Measurements from ENCODE around the gene RNF130. TPM values are rescaled to one million over a fixed set of nuclear protein-coding genes. Genes with fewer than 3 reads are reported as not detected.

The RNF130 gene
- total RNA-seq, 1 experiment from 2014 or later, result 31.8 TPM

DNA sequence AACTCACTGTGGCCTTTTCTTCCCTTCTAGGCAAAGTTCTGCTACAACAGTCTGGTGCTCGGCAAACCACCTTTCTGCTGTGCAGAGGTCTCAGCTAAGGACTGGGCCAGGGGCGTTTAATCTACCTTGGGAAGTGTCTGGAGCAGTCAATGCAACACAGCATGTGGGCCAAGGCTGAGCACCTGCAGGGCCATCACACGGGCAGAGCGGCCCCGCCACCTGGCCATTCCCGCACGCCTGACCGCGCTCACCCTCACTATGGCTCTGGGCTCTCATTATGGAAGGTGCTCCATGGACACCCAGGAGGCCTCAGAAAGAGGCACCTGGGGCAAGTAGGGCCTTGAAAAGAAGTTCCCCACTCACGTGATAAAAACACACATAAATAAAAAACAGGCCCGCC is 98.2 kb downstream of the RNF130 start:
- H3K36me3 Mint-ChIP-seq (ENCODE audit: insufficient read depth, unreplicated experiment), result peaks cover 40% of the 10 kb centered on the region
- H3K27ac Mint-ChIP-seq (ENCODE audit: low read depth, unreplicated experiment), result no peak overlapping the region
- ChIA-PET POLR2A (no interaction called here), CTCF (no interaction called here)
- intact Hi-C loops (cut with micrococcal nuclease), result no loop called here
- no peak overlapping the region for H3K4me3 Mint-ChIP-seq (ENCODE audit: unreplicated experiment)
- no peaks in the 10 kb centered on the region for H3K9me3 Mint-ChIP-seq (ENCODE audit: unreplicated experiment)
- DNase-seq (ENCODE audit: unreplicated experiment), result no peak
- H3K27me3 Mint-ChIP-seq (ENCODE audit: insufficient read depth, unreplicated experiment), result no peaks in the 10 kb centered on the region
- TF ChIP-seq, protein P1, sequence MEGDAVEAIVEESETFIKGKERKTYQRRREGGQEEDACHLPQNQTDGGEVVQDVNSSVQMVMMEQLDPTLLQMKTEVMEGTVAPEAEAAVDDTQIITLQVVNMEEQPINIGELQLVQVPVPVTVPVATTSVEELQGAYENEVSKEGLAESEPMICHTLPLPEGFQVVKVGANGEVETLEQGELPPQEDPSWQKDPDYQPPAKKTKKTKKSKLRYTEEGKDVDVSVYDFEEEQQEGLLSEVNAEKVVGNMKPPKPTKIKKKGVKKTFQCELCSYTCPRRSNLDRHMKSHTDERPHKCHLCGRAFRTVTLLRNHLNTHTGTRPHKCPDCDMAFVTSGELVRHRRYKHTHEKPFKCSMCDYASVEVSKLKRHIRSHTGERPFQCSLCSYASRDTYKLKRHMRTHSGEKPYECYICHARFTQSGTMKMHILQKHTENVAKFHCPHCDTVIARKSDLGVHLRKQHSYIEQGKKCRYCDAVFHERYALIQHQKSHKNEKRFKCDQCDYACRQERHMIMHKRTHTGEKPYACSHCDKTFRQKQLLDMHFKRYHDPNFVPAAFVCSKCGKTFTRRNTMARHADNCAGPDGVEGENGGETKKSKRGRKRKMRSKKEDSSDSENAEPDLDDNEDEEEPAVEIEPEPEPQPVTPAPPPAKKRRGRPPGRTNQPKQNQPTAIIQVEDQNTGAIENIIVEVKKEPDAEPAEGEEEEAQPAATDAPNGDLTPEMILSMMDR (IDR thresholded peaks at IDR 0.05; ENCODE audit: unreplicated experiment), result no peak
- BruUV-seq (replicated peaks), result no TSS peak
- no peaks in the 10 kb centered on the region for H3K4me1 Mint-ChIP-seq (ENCODE audit: insufficient read depth, unreplicated experiment)

DNA sequence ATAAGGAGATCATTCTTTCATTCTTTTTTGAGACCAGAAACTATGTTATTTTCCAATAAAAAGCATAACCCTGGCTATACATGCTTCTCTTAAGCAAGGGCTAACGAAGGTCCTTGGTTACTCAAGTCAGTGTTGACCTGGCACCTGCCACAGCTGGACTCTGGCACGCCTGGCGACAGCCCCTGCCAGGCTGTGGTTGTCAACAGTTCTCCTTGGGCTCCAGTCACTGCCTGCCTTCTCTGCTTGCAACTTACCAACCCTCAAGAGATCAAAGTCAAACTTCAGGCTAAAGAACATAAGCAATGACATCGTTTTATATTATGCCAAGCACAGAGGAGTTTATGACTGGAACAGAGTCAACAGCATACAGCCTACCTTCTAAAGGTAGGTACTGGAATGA is 102.4 kb downstream of the RNF130 start:
- TF ChIP-seq, protein P1 (IDR thresholded peaks at IDR 0.05; ENCODE audit: unreplicated experiment), result no peak
- Mint-ChIP-seq H3K9me3 (ENCODE audit: unreplicated experiment) (no peaks in the 10 kb centered on the region), H3K4me3 (ENCODE audit: unreplicated experiment) (no peak overlapping the region), H3K27me3 (ENCODE audit: insufficient read depth, unreplicated experiment) (no peaks in the 10 kb centered on the region), H3K4me1 (ENCODE audit: insufficient read depth, unreplicated experiment) (no peaks in the 10 kb centered on the region), H3K27ac (ENCODE audit: low read depth, unreplicated experiment) (no peak overlapping the region), H3K36me3 (ENCODE audit: insufficient read depth, unreplicated experiment) (peaks cover 27% of the 10 kb centered on the region)
- BruUV-seq (replicated peaks), result no TSS peak
- intact Hi-C loops (cut with micrococcal nuclease), result no loop called here
- POLR2A ChIA-PET, result no interaction called here
- no peak for DNase-seq (ENCODE audit: unreplicated experiment)
- CTCF ChIA-PET, result no interaction called here

DNA sequence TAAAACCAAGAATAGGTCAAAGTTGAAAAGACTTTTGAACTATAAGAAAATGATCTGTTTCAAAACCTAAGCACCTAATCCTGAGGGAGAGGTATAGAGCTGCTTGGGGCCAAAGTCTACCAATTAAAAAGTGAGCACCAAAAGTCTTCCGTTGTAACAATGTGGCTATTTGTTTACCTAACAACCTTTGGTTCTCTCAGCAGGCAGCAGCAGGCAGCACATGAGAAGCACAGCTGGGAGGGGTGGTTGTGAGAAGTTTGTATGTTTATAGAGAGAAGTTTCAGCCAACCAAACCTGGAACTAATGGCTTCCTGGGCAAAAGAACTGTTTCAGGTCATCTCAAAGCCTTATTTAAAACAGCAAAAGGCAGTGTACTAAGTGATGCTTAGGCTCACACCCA is 104.1 kb downstream of the RNF130 start:
- DNase-seq (ENCODE audit: unreplicated experiment), result no peak
- intact Hi-C loops (cut with micrococcal nuclease), result no loop called here
- peaks cover 35% of the 10 kb centered on the region for H3K36me3 Mint-ChIP-seq (ENCODE audit: insufficient read depth, unreplicated experiment)
- H3K27me3 Mint-ChIP-seq (ENCODE audit: insufficient read depth, unreplicated experiment), result no peaks in the 10 kb centered on the region
- POLR2A ChIA-PET, result no interaction called here
- no peak overlapping the region for H3K27ac Mint-ChIP-seq (ENCODE audit: low read depth, unreplicated experiment)
- no peak overlapping the region for H3K4me3 Mint-ChIP-seq (ENCODE audit: unreplicated experiment)
- no TSS peak for BruUV-seq (replicated peaks)
- CTCF ChIA-PET, result interaction anchor here (0.6 to 1.1 kb wide), 2 partner anchors 52 to 149 kb away, joined by 3 read pairs; no protein-coding TSS in a partner anchor
- H3K9me3 Mint-ChIP-seq (ENCODE audit: unreplicated experiment), result no peaks in the 10 kb centered on the region
- no peaks in the 10 kb centered on the region for H3K4me1 Mint-ChIP-seq (ENCODE audit: insufficient read depth, unreplicated experiment)
- TF ChIP-seq, protein P1 (IDR thresholded peaks at IDR 0.05; ENCODE audit: unreplicated experiment), result no peak

DNA sequence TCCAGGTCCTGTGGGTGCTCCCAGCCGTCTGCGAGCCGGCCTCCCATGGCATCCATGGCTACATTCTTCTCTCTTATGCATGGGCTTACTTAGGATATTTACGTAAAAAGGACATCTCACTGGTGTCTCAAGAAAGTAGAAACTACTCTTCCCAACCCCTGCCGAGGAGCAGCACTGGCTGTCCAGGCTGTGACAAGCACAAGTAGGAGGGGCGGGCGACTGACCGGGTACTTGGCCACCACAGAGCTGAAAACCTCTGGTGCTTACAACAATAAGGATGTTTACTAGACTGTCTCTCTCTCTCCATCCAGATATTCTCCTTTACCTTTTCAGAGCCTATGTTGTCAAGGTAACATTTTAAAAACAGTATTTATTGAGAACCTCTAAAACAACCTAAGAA is 107.5 kb downstream of the RNF130 start:
- Mint-ChIP-seq H3K4me1 (ENCODE audit: insufficient read depth, unreplicated experiment) (no peaks in the 10 kb centered on the region), H3K36me3 (ENCODE audit: insufficient read depth, unreplicated experiment) (peaks cover 39% of the 10 kb centered on the region), H3K27ac (ENCODE audit: low read depth, unreplicated experiment) (no peak overlapping the region), H3K4me3 (ENCODE audit: unreplicated experiment) (no peak overlapping the region), H3K9me3 (ENCODE audit: unreplicated experiment) (no peaks in the 10 kb centered on the region), H3K27me3 (ENCODE audit: insufficient read depth, unreplicated experiment) (no peaks in the 10 kb centered on the region)
- DNase-seq (ENCODE audit: unreplicated experiment), result no peak
- intact Hi-C loops (cut with micrococcal nuclease), result no loop called here
- TF ChIP-seq, protein P1 (IDR thresholded peaks at IDR 0.05; ENCODE audit: unreplicated experiment), result no peak
- BruUV-seq (replicated peaks), result no TSS peak
- POLR2A ChIA-PET, result no interaction called here
- CTCF ChIA-PET, result interaction anchor here (0.6 kb wide), 1 partner anchor 1195 kb away, joined by 3 read pairs; no protein-coding TSS in a partner anchor

Measured in MCF 10A (cell line).